GM18909 (cell line): Measurements from ENCODE around the gene RAD9A.

ENCODE experiments used
- ATAC-seq: cut with Tn5 transposase; IDR thresholded peaks from one replicate; pipeline ENCODE4 v1.9.1; 2021; ENCODE audit warnings: mild to moderate bottlenecking; ENCODE audit not compliant: unreplicated experiment, poor library complexity

The RAD9A gene

DNA sequence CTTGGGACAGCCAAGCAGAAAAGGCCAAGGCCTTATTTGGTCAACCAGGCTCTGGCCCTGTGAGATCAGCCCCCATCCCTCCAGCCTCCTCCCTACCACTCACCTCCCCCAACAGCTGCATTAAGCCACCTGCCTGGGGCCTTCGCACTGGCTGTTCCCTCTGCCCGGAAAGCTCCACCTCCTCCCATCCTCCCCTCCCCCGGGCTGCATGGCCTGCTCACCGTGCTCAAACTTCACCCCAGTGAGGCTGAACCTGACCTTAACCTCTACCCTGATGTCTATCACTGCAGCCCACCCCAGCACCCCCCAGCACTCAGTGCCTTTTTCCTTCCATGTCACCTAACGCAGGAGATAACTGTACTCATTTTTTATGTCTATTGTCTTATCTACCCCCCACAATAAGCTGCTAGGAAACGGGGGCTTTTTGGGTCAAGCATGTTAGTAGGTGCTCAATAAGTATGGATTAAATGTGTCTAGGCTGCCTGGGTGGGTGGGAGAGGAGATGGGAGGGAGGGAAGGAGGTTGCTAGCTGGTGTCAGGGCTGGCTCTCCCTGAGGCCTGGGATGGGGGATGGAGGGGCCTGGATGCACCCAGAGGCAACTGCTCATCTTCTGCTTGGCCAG lies 44.8 kb downstream of the RAD9A start:
- ATAC-seq = no peak

DNA sequence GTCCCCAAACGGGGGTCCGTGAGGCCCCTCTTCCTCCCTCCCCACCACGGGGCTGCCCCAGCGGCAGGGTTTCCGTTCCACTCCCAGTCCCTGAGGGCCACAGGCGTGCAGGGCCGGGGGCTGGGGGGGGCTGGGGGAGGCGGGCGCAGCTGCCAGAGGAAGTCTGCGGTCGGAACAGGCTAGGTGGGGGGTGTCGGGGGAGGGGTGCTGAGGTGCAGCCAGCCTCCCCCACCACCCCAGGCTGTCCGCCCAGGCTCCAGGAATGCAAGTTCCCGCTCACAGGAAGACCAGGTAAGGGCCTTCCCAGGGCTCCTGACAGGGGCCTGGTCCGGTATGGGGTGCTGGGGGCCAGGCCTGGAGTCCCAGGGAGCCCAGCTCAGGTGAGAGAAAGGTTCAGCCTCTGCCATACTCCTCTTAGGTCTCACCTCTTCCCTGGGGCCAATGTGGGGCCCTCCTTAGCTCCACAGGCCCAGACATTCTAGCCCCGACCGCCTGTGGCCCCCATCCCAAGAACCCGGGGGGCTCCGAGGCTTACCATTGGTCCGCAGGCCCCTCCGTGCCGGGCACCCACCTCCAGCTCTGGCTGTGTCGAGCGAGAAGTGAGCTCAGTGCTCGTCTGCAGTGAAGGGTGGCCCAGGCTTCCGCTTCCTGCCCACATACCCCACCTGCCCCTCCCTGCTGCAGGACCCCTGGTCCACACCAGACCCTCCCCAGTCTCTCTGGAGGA lies 45.5 kb downstream of the RAD9A start, which contains the start of gene PTPRCAP:
PTPRCAP (minus strand) TSS at position 601 of the 727 bp plus-strand sequence; CDS start at position 538, 63 bp downstream.
- ATAC-seq = peak; percentile 31

DNA sequence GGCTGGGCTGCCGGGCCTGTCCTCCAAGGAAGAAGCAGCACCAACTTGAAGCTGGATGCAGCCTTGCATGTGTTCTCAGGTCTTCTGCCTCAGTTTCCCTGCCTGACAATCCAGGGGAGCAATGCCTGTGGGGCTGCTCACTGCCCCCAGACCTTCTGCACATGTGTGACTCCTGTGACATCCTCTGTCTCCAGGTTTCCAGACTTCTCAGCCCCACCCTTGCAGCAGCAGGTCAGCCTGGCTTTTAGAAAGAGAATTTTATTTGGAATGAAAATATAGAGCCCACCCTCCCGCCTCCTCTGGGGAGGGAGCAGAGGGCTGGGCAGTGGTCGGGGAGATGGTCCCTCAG lies 46.0 kb downstream of the RAD9A start:
- ATAC-seq = no peak

DNA sequence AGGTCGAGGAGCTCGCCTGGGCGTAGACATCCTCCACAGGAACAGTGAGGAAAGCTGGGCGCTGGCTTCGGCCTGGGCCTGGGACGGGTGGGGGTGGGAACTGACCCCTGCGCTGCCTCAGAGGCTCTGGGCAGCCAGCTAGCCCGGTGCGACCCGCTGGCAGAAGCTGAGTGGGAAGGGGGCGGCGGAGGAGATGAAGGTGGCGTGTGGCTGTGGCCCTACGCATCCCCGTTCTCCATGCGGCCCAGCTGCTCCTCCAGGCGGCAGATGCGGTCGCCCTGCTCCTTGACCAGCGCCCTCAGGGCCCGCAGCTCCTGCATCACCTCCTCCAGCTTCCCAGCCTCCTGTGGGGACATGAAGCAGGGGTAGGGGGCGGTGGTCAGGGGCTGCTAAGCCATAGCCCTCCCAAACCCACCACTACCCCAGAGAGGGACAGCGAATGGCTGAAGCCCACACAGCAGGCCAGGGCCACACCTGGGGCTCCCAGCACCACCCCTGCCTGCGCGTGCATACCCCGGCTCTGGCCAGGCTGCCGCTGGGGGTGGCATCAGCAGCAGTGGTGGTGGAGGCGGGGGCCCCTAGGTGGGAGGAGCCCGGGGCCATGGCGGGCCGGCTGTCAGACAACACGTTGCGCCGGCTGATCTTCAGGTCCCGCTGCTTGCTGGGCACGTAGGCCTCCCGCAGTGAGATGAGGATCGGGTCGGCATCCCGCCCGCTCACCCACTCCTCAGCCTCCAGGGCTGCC lies 46.5 kb downstream of the RAD9A start:
- no peak for ATAC-seq

DNA sequence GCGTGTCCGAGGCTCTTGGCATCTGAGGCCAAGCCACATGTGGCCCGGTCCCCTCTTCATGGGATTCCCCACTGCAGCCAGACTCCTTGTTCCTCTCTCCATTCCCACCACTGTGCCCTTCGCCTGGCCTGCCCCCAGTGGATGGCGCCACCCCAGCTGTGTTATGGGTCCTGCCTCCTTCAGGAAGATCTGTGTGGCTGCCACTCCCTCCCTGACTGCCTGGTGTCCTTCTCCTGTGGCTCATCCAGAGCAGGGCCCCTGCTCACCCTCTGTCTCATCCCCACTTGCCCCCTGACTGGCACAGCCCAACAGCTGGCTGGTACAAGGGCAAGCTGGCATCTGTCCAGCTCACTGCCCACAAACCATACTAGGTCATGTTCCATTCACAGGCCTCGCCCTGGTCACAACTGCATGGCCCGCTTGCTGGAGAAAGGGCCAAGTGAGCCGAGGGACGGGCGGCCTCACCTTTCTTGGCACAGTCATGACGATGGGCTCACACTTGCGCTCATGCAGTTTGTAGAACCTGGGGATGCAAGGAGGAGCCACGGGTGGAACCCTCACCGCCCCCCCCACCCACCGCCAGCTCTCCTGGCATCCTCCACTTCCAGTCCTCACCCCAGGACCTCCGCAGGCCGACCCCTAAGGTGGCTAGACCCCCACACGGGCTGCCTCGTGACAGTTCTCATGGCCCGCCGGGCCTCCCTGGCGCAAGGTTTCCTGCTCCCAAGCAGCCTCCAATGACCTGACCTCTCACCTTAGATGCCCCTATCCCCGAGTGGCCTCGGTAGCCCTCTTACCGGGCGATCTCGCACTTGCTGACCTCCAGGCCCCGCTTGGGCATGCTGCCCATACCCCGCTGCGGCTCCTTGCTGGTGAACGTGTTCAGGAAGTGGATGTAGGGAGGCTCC lies 47.8 kb downstream of the RAD9A start:
- no peak for ATAC-seq

DNA sequence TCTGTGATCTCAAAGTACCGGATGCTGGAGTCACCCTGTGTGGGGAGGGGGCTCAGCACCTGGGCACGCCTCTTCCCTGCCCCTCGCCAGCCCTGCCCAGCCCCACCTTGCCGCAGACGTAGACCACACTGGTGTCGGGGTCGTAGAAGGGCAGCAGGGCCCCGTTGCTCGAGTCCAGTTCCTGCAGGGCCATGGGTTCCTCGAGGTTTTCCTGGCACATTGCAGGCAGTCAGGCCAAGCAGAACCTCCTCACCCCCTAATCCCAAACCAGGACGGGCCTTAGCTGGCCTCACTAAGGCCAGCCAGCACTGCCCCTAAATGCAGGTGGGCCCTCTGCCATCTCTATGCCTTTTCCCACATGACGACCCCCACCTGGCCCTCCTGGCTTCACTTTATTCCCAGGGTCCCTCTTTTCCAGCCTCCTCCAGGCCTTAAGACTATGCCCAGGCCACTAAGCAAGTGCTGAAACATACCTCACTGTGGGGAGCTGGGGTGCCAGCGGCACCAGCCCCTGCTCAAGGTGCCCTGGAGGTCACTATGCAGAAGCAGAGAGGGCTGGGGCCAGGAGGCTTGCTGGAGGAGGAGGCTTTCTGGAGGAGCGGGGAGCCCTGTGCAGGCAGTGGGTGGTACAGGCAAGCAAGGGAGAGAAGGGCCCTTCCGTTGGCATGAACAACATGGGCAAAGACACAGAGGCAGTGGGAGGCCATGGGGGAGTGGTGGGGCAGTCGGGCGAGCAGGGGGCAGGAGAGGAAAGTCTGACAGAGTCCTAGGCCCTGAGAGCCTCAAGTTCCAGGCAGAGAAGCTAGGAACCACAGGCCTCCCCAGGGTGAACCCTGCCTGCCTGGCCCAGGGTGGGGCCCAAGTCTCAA lies 48.7 kb downstream of the RAD9A start:
- no peak for ATAC-seq

DNA sequence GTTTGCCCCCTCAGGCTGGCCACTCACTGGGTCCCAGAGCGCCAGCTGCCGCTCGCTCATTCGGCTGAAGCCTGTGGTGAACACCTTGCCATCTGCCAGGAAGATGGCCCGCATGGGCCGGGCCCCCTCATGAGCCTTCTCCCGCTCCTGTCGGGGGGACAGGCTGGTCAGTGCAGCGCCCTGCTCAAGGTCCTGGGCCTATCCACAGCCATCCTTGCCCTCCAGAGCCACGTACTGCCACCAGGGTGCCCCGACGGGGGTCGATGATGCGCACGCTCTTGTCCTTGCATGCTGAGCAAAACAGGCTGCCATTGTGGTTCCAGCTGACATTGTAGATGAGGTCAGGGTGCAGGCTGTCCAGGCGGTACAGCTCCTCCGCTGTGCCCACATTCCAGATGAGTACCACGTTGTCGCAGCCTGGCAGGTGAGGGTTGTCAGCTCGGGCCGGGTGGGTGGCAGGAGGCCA lies 49.3 kb downstream of the RAD9A start:
- no peak for ATAC-seq

DNA sequence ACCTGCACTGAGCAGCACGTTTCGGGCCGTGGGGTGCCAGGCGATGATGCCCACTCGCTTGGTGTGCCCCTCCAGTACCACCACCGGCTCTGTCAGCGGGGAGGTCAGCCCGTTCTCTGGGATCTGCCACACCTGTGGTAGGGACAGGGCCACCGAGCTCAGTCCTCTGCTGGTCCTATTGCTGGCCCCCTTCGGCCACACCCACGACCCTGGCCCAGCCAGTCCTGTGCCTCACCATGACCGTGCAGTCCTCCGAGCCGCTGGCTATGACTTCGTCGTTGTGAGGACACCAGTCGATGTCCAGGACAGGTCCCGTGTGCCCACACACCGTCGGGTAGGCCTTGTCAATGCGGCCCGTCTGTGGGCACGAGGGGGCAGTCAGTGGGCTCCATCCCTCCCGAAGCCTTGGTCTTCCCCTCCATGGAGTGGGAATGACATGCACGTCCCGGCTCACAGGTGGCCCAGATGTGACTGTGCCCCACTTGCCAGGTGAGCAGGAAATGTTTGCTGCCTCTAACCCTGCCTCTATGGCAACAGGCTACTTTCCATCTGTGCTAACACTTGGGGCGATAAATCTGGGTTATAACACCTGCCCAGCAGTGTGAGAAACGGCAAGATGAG lies 50.1 kb downstream of the RAD9A start:
- ATAC-seq = no peak

DNA sequence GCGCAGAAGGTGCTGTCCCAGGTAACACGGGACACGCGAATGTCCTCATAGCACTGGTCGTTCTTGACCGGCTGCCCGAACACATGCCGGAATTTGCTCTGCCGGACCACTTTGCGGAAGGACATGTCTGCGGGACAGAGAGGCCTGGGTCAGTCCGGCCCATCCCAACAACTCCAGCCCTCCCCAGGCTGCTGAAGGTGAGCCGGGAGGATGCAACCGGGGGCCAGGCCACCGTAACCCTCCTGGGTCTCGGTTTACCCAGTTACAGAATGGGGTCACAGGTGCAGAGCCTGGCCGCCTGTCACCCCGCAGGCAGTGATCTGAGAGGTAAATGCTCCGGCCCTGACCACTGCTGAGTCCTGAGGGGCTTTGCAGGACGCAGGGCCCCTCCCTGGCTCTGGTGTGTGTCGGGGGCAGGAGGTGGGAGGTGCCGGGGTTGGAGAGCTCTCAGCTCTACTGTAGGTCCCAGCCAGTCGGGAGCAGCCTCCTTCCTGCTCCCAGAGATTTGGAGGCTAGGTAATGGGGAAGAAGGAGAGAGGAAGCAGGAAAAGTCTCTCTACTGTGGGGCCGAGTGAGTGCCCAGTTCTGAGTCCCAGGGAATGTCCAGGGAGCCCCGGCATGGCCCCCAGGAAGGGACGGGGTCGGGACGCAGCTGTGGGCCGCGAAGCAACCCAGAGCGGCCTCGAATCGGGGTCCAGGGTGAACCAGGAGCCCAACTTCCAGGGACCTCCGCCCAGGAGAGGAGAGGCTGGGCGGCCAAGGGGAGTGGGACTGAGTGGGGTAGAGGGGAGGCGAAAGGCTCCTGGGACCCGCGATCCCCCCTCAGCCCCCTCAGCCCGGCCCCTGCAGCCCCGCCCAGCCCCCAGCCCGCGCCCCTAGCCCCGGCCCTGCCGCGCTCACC lies 51.0 kb downstream of the RAD9A start:
- ATAC-seq = no peak

DNA sequence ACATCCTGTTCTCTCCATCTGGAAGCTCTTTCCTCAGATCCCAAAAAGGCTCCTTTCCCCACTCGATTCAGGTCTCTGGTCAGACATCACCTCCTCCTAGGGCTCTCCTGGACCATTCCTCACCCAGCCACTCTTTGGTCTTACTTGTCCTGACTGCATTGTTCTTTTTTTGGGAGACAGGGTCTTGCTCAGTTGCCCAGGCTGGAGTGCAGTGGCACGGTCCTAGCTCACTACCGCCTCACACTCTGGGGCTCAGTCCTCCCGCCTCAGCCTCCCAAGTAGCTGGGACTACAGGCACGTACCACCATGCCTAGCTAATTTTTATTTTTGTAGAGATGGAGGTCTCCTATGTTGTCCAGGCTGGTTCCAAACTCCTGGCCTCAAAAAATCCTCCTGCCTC lies 53.7 kb downstream of the RAD9A start:
- ATAC-seq = no peak
